B cell (primary cell): ENCODE measurements around the gene RAB28. TPM values are rescaled to one million over a fixed set of nuclear protein-coding genes. Genes with fewer than 3 reads are reported as not detected.

Source experiments
- ATAC-seq: fragments of 200-7000 bp; cut with Tn5 transposase; one replicate; pipeline ENCODE4 v1.10.0; 2021; ENCODE audit warnings: low read depth, mild to moderate bottlenecking, moderate number of reproducible peaks, moderate library complexity
- CTCF ChIA-PET: fragments of 350-600 bp; sonication (Branson Sonifier 250); formaldehyde crosslinking; loops from one replicate; lab custom pipeline; 2021; ENCODE audit warnings: antibody characterized with exemption, inconsistent platforms; lab: Charles Lee
- POLR2A ChIA-PET: fragments of 350-600 bp; sonication (Branson Sonifier 250); formaldehyde crosslinking; loops from one replicate; lab custom pipeline; 2021; ENCODE audit warnings: antibody characterized with exemption; lab: Charles Lee
- DNase-seq: peaks from one replicate; pipeline ENCODE4 v3.0.0; 2013
- H2AFZ ChIP-seq: 2 replicates; pipeline ENCODE4 v1.6.1; 2012; ENCODE audit warnings: mild to moderate bottlenecking, low read depth, low read length; ENCODE audit not compliant: insufficient read depth, poor library complexity, severe bottlenecking
- H3K27ac ChIP-seq, 2 donors: 1 replicate in 1 of 2; 2 replicates in 1 of 2; pipeline ENCODE4 v1.5.1; 2012 to 2013; ENCODE audit warnings: low read length in 2 of 2, mild to moderate bottlenecking in 2 of 2, moderate library complexity in 1 of 2
- H3K27me3 ChIP-seq, 4 experiments: fragments of 200-600 bp in 1 of 4; sonication (generic) in 1 of 4; replicated peaks in 1 of 4; 1 replicate in 2 of 4; 2 replicates in 2 of 4; pipeline versions ENCODE4 v1.6.1 to v1.7.0; 2013 to 2016; ENCODE audit warnings: low read length in 3 of 4, mild to moderate bottlenecking in 2 of 4, mixed read lengths in 1 of 4, moderate library complexity in 1 of 4; ENCODE audit not compliant: insufficient read depth in 4 of 4, control insufficient read depth in 3 of 4; ENCODE audit errors: control extremely low read depth in 1 of 4
- H3K36me3 ChIP-seq, 2 experiments: replicated peaks in 1 of 2; 1 replicate in 1 of 2; 2 replicates in 1 of 2; pipeline versions ENCODE4 v1.6.1 to v1.7.1; 2013; ENCODE audit warnings: low read length in 1 of 2; ENCODE audit not compliant: insufficient read depth in 2 of 2, control insufficient read depth in 1 of 2; ENCODE audit errors: control extremely low read depth in 1 of 2, extremely low read depth in 1 of 2
- H3K4me1 ChIP-seq, 2 donors: fragments of 200-600 bp in 1 of 2; sonication (generic) in 1 of 2; 1 replicate in 1 of 2; 2 replicates in 1 of 2; pipeline versions ENCODE4 v1.5.1 to v1.6.1; 2013 to 2017; ENCODE audit warnings: low read length in 2 of 2; ENCODE audit not compliant: control insufficient read depth in 2 of 2, insufficient read depth in 2 of 2
- H3K4me2 ChIP-seq: replicated peaks from 2 replicates; pipeline ENCODE3; 2012; ENCODE audit warnings: mild to moderate bottlenecking, low read depth, low read length; ENCODE audit not compliant: poor library complexity, severe bottlenecking
- H3K4me3 ChIP-seq, 5 experiments: fragments of 200-600 bp in 1 of 5; sonication (generic) in 1 of 5; 1 replicate in 3 of 5; 2 replicates in 2 of 5; pipeline versions ENCODE4 v1.5.1 to v1.7.0; 2011 to 2016; ENCODE audit warnings: low read length in 4 of 5, mild to moderate bottlenecking in 4 of 5, low read depth in 2 of 5, control low read depth in 1 of 5, moderate library complexity in 1 of 5; ENCODE audit not compliant: insufficient read depth in 1 of 5; ENCODE audit errors: control extremely low read depth in 1 of 5, extremely low read depth in 1 of 5
- H3K79me2 ChIP-seq: fragments of 200-600 bp; sonication (generic); one replicate; pipeline ENCODE4 v1.6.0; 2016; ENCODE audit warnings: low read length; ENCODE audit not compliant: control insufficient read depth, insufficient read depth
- H3K9ac ChIP-seq: fragments of 200-600 bp; sonication (generic); 2 replicates; pipeline ENCODE4 v1.6.1; 2017; ENCODE audit warnings: mild to moderate bottlenecking, low read length, moderate library complexity
- H3K9me3 ChIP-seq, 3 donors: one replicate each; pipeline versions ENCODE4 v1.6.1 to v1.7.1; 2013; ENCODE audit warnings: low read length in 2 of 3; ENCODE audit not compliant: control insufficient read depth in 2 of 3, insufficient read depth in 1 of 3; ENCODE audit errors: control extremely low read depth in 1 of 3
- H4K20me1 ChIP-seq: 2 replicates; pipeline ENCODE4 v1.6.0; 2012; ENCODE audit warnings: mild to moderate bottlenecking, low read length; ENCODE audit not compliant: insufficient read depth, control insufficient read depth, poor library complexity, severe bottlenecking
- H3K27ac Mint-ChIP-seq: one replicate; pipeline ENCODE4 v1.8.0; 2021; ENCODE audit warnings: mixed read lengths
- H3K27me3 Mint-ChIP-seq: one replicate; pipeline ENCODE4 v1.8.0; 2021; ENCODE audit warnings: mixed read lengths
- H3K4me1 Mint-ChIP-seq: one replicate; pipeline ENCODE4 v1.8.0; 2021; ENCODE audit warnings: mixed read lengths
- H3K4me3 Mint-ChIP-seq: one replicate; pipeline ENCODE4 v1.8.0; 2021; ENCODE audit warnings: mixed read lengths
- H3K9me3 Mint-ChIP-seq: one replicate; pipeline ENCODE4 v1.8.0; 2022; ENCODE audit warnings: mixed read lengths; ENCODE audit not compliant: insufficient read depth
- CTCF ChIP-seq: fragments of 200-600 bp; IDR thresholded peaks from one replicate; pipeline ENCODE4 v1.8.0; 2022; ENCODE audit warnings: antibody characterized with exemption, mild to moderate bottlenecking
- EZH2 ChIP-seq: IDR thresholded peaks from 2 replicates; pipeline ENCODE4 v1.6.1; 2012; ENCODE audit warnings: borderline replicate concordance, low read depth, mild to moderate bottlenecking, moderate library complexity, low read length; ENCODE audit not compliant: insufficient read depth, poor library complexity, severe bottlenecking
- whole genome bisulfite sequencing: methylation state at CpG from one replicate; pipeline ENCODE4 v1.1.5; 2013; ENCODE audit warnings: missing lambda C conversion rate; ENCODE audit not compliant: insufficient coverage; 5-methylcytosine and 5-hydroxymethylcytosine counted together
- intact Hi-C: fragments of 100-400 bp; cut with micrococcal nuclease; formaldehyde crosslinking; loops from one replicate; pipeline ENCODE4 v1.10.0; 2022
- polyA plus RNA-seq: library from polyadenylated mRNA; depleted of rRNA; stranded (reverse); fragments of >200 nt; gene quantifications from 2 replicates; pipeline ENCODE4 v1.2.3, GENCODE V29; 2012
- total RNA-seq, 2 donors: library from RNA; stranded (reverse); fragments of 120-200 nt in 1 of 2; gene quantifications; 1 replicate in 1 of 2; 2 replicates in 1 of 2; pipeline versions ENCODE4 v1.2.3 to v1.2.4, GENCODE V29; 2013 to 2022

Gene RAB28
- total and polyA plus RNA-seq, 2 donors (not counting 1 experiment from before 2014, with no cell fraction given): 7.2 to 17.4 TPM

GRCh38 chr4:13471400-13471799, 12.7 kb downstream of the RAB28 start:
- intact Hi-C loops: no loop called here

GRCh38 chr4:13470379-13470778, 13.8 kb downstream of the RAB28 start:
- ChIA-PET POLR2A (no interaction called here), CTCF (no interaction called here)
- peaks cover 5% of the 10 kb centered on the region for H3K4me1 Mint-ChIP-seq
- no peaks in the 10 kb centered on the region for H3K9me3 Mint-ChIP-seq
- Histone ChIP-seq H3K4me3 (no peak overlapping the region), H3K9me3 (peaks cover 0 to 2% (median 0%) of the 10 kb centered on the region in 3 donors), H4K20me1 (no peaks in the 10 kb centered on the region), H3K9ac (no peak overlapping the region), H3K36me3 (peaks cover 3 to 14% of the 10 kb centered on the region in 2 experiments), H3K27ac (no peak overlapping the region), H3K27me3 (no peaks in the 10 kb centered on the region), H2AFZ (no peak overlapping the region), H3K4me2 (no peak overlapping the region), H3K79me2 (peaks cover 6% of the 10 kb centered on the region), H3K4me1 (no peaks in the 10 kb centered on the region)
- TF ChIP-seq EZH2 (no peak), CTCF (no peak)
- H3K4me3 Mint-ChIP-seq: no peak overlapping the region
- intact Hi-C loops: no loop called here
- no peak for DNase-seq
- no peak for ATAC-seq
- no peak overlapping the region for H3K27ac Mint-ChIP-seq
- H3K27me3 Mint-ChIP-seq: no peaks in the 10 kb centered on the region

More at GRCh38 chr4:13471400-13471799, 12.7 kb downstream of the RAB28 start:
- 100% methylated on average over 2 of the region's 3 CpGs for WGBS
- Histone ChIP-seq H3K4me2 (no peak overlapping the region), H2AFZ (no peak overlapping the region), H3K9ac (no peak overlapping the region), H3K36me3 (peaks cover 3 to 14% of the 10 kb centered on the region in 2 experiments), H3K79me2 (no peaks in the 10 kb centered on the region), H4K20me1 (no peaks in the 10 kb centered on the region), H3K27me3 (no peaks in the 10 kb centered on the region), H3K27ac (no peak overlapping the region), H3K4me1 (no peaks in the 10 kb centered on the region), H3K4me3 (no peak overlapping the region), H3K9me3 (no peaks in the 10 kb centered on the region)
- no peaks in the 10 kb centered on the region for H3K27me3 Mint-ChIP-seq
- DNase-seq (no peak), ATAC-seq (no peak)
- no peak overlapping the region for H3K27ac Mint-ChIP-seq
- ChIA-PET POLR2A (no interaction called here), CTCF (no interaction called here)
- no peak overlapping the region for H3K4me3 Mint-ChIP-seq
- H3K4me1 Mint-ChIP-seq: peaks cover 5% of the 10 kb centered on the region
- TF ChIP-seq EZH2 (no peak), CTCF (no peak)
- H3K9me3 Mint-ChIP-seq: no peaks in the 10 kb centered on the region
